GM12878 (cell line): ENCODE results near the gene NHSL2. TPM values are rescaled to one million over a fixed set of nuclear protein-coding genes. Genes with fewer than 3 reads are reported as not detected.

Experiments
- SIX5 ChIP-seq: IDR thresholded peaks from 2 replicates; pipeline ENCODE4 v1.6.1; 2011; ENCODE audit warnings: mild to moderate bottlenecking, low read depth, low read length, moderate library complexity; ENCODE audit not compliant: severe bottlenecking
- ZZZ3 ChIP-seq: IDR thresholded peaks from 2 replicates; pipeline ENCODE4 v1.6.1; 2011; ENCODE audit warnings: low read depth; ENCODE audit not compliant: control insufficient read depth, insufficient read length
- polyA plus RNA-seq, 11 experiments: library from polyadenylated mRNA; depleted of rRNA in 4 of 11; unstranded in 6 of 11; stranded (reverse) in 5 of 11; fragments of >200 nt; fragmentation: Nextera tagmentation in 4 of 11; fragmentation: Illumina TruSeq in 1 of 11; extraction: Ambion mirVana in 4 of 11; extraction: Trizol in 1 of 11; gene quantifications; 1 replicate in 1 of 11; 2 replicates in 10 of 11; pipeline versions ENCODE4 v1.2.1 to v1.2.3, GENCODE V29; 2011 to 2016; ENCODE audit warnings: inconsistent platforms in 2 of 11, missing spikeins in 2 of 11, low read depth in 1 of 11
- total RNA-seq, 4 experiments: library from RNA; depleted of rRNA in 3 of 4; stranded (reverse); fragments of >200 nt in 3 of 4; fragmentation: Illumina TruSeq in 1 of 4; extraction: Trizol in 1 of 4; gene quantifications; 2 replicates each; pipeline versions ENCODE4 v1.2.1 to v1.2.3, GENCODE V29; 2013 to 2021
- TF ChIP-seq, protein P1 (sequence below): IDR thresholded peaks from 2 replicates; pipeline ENCODE4 v1.6.1; 2012; ENCODE audit warnings: improper control_type of control experiment, low read depth, low read length; ENCODE audit not compliant: insufficient replicate concordance
- TF ChIP-seq, protein P2 (sequence below): IDR thresholded peaks from 2 replicates; pipeline ENCODE4 v1.6.1; 2011; ENCODE audit warnings: borderline replicate concordance, low read depth, mild to moderate bottlenecking, moderate library complexity, low read length; ENCODE audit not compliant: insufficient read depth, poor library complexity, severe bottlenecking
- TF ChIP-seq, protein P3 (sequence below): fragments of 450-650 bp; IDR thresholded peaks from 2 replicates; pipeline ENCODE4 v1.6.1; 2016; ENCODE audit warnings: mild to moderate bottlenecking

The NHSL2 gene
- total and polyA plus RNA-seq, 10 of the 15 experiments (the other 5 are each of a cell fraction or from before 2014, with no cell fraction given), result 0.05 to 0.53 (median 0.07) TPM; not detected in 2

- TF ChIP-seq, protein P1, sequence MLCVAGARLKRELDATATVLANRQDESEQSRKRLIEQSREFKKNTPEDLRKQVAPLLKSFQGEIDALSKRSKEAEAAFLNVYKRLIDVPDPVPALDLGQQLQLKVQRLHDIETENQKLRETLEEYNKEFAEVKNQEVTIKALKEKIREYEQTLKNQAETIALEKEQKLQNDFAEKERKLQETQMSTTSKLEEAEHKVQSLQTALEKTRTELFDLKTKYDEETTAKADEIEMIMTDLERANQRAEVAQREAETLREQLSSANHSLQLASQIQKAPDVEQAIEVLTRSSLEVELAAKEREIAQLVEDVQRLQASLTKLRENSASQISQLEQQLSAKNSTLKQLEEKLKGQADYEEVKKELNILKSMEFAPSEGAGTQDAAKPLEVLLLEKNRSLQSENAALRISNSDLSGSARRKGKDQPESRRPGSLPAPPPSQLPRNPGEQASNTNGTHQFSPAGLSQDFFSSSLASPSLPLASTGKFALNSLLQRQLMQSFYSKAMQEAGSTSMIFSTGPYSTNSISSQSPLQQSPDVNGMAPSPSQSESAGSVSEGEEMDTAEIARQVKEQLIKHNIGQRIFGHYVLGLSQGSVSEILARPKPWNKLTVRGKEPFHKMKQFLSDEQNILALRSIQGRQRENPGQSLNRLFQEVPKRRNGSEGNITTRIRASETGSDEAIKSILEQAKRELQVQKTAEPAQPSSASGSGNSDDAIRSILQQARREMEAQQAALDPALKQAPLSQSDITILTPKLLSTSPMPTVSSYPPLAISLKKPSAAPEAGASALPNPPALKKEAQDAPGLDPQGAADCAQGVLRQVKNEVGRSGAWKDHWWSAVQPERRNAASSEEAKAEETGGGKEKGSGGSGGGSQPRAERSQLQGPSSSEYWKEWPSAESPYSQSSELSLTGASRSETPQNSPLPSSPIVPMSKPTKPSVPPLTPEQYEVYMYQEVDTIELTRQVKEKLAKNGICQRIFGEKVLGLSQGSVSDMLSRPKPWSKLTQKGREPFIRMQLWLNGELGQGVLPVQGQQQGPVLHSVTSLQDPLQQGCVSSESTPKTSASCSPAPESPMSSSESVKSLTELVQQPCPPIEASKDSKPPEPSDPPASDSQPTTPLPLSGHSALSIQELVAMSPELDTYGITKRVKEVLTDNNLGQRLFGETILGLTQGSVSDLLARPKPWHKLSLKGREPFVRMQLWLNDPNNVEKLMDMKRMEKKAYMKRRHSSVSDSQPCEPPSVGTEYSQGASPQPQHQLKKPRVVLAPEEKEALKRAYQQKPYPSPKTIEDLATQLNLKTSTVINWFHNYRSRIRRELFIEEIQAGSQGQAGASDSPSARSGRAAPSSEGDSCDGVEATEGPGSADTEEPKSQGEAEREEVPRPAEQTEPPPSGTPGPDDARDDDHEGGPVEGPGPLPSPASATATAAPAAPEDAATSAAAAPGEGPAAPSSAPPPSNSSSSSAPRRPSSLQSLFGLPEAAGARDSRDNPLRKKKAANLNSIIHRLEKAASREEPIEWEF, result no peak
- TF ChIP-seq SIX5, result no peak
- TF ChIP-seq, protein P2, sequence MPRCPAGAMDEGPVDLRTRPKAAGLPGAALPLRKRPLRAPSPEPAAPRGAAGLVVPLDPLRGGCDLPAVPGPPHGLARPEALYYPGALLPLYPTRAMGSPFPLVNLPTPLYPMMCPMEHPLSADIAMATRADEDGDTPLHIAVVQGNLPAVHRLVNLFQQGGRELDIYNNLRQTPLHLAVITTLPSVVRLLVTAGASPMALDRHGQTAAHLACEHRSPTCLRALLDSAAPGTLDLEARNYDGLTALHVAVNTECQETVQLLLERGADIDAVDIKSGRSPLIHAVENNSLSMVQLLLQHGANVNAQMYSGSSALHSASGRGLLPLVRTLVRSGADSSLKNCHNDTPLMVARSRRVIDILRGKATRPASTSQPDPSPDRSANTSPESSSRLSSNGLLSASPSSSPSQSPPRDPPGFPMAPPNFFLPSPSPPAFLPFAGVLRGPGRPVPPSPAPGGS, result no peak
- TF ChIP-seq, protein P3, sequence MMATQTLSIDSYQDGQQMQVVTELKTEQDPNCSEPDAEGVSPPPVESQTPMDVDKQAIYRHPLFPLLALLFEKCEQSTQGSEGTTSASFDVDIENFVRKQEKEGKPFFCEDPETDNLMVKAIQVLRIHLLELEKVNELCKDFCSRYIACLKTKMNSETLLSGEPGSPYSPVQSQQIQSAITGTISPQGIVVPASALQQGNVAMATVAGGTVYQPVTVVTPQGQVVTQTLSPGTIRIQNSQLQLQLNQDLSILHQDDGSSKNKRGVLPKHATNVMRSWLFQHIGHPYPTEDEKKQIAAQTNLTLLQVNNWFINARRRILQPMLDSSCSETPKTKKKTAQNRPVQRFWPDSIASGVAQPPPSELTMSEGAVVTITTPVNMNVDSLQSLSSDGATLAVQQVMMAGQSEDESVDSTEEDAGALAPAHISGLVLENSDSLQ, result no peak
- TF ChIP-seq ZZZ3, result no peak
Observed at GRCh38 chrX:72026341-72027023, 115.8 kb downstream of the NHSL2 start (continued).
